ENCODE results near the gene CABCOCO1.

CABCOCO1 gene, protein sequence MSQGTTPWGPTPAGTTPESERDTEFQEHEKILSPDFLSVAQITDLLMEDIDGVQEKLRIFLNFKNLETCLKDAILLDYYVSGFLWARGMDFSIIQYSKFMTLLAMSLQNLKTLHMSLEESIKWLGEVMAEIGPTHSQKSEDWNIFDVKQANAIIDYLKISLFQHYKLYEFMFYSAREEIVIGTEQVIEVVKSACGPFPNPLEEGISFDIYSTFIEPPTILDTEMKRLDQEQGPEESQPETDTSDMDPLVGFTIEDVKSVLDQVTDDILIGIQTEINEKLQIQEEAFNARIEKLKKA

DNA sequence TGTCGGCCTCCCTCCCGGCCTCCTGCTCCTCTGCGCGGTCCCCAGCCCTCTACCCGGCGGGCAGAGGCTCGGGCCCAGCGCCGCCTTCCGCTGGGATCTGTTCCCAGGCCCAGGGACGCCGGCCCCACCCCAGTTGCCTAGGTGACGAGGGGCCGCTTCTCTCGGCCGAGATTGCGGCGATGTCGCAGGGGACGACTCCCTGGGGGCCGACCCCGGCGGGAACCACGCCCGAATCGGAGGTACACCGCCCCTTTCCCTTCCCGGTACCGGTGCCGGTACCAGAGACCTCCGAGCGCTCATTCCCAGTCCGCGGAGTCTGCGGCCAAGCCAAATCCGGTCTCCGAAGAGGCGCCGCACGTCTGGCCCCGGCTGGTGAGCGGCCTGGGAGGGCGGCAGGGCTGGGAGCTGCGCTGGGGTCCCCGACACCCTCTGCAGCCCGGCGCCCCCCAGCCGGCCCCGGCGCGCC lies at the start of gene CABCOCO1:
Gene CABCOCO1 (plus strand): TSS at position 136 of the 466 bp plus-strand sequence. CDS start 44 bp downstream, at position 180.
- in situ Hi-C loops (cut with HindIII; ENCODE audit: low sequenced_read_pairs) = no loop called here

DNA sequence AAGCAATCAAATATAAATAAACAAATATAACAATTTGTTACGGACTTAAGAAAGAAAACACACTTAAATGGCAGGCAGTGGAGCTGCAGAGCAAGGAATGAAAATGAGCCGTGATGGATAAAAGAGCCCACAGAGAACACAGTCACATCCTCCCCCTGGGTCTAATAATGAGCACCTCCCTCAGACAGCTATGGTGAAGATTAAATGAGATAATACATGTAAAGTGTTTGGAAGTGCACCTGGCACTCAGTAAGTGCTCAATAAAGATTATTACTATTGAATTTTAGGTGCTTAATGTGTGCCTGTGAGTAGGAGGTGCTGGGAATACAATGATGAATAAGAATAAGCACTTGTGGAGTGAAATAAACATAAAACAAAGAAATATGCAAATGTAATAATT lies 49.1 kb upstream of the CABCOCO1 start:
- in situ Hi-C loops (cut with HindIII; ENCODE audit: low sequenced_read_pairs) = no loop called here

DNA sequence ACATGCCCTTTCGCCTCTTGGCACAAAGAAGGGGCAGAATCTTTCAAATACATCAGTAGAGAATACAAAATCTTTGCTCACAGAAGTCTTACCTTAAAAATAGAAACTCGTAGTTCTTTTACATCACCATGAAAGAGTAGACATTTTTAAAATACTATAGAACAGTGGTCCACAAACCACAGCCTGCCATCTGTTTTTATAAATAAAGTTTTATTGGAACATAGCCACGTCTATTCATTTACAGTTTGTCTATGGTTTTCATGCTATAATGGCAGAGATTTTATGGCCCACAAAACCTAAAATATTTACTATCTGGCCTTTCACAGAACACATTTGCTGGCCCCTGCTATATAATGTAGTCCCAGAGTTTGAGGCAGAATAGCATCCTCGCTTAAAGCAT lies 46.1 kb upstream of the CABCOCO1 start:
- in situ Hi-C loops (cut with HindIII; ENCODE audit: low sequenced_read_pairs) = no loop called here

DNA sequence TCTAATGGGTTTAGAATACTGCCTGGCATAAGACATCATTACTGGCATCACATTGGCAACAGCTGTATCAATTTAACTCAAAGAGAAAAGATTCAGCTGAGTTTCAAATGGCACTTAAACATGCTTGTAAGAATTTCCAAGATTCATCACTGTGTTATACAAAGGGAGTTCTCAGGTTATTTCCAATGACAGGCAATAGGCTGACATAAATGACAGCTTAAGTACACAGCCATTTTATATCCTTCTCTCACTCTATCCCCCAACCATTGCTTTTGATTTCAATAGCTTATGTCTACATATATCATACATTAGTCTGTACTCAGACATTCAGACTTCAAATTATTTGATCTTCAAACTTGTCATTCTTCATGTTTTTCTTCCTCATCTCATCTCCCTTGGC lies 45.5 kb upstream of the CABCOCO1 start:
- in situ Hi-C loops (cut with HindIII; ENCODE audit: low sequenced_read_pairs) = no loop called here

DNA sequence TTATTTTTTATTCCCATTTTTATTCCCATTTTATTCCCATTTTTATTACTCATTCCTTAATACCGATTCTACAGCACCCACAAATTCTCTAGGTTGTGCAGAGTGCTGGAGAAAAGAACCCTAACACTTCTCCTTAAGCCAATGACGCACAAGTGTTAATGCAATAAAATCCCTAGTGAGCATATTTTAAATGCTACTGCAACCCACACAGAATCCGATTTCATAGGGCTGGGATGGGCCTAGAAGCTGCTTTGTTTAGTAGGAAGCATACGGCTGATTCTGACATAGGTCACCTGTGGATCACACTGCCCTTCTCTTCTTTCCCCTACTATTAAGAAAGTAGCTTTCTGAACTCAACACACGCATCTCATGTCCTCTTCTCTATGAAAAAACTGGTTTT lies 45.1 kb upstream of the CABCOCO1 start:
- in situ Hi-C loops (cut with HindIII; ENCODE audit: low sequenced_read_pairs) = no loop called here

DNA sequence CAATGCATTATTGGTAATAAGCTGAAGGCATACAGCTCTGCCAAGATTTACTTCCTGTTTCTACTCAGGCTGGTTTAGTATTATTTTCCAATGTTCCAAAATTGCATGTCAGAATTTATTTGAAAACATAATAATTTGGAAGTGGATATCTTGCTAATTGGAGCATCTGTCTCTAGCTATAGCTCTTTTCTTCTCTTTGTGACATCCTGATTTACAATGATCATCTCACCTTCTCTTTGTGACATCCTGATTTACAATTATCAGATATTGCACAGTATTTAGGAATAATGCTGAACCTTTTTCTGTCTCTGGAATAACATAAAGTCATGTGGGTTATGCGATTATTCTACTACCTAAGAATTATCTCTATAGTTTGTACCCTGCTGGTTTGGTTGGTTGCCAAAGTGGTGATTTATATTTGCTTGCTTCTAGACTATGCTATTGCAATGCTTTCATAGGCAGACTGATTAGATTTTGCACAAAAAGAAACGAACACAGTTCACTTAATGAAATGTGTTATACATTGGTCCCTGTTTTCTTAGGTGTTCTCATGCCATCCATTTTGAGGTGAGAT lies 44.3 kb upstream of the CABCOCO1 start:
- in situ Hi-C loops (cut with HindIII; ENCODE audit: low sequenced_read_pairs) = no loop called here

DNA sequence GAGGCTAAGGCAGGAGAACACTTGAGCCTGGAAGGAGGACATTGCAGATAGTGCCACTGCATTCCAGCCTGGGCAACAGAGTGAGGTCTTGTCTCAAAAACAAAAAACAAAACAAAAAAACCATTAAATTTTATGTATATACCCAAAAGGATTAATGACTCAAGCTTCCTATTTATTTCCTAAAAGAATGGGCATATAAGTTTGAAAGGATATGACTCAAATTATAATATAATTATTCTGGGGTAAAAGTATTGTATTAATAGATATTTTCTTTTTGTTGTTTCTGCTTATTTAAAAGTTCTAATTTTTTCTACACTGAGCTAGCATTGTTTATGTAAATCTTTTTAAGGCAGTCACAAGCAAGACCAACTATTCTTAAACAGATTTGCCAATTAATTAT lies 42.2 kb upstream of the CABCOCO1 start:
- in situ Hi-C loops (cut with HindIII; ENCODE audit: low sequenced_read_pairs) = no loop called here

DNA sequence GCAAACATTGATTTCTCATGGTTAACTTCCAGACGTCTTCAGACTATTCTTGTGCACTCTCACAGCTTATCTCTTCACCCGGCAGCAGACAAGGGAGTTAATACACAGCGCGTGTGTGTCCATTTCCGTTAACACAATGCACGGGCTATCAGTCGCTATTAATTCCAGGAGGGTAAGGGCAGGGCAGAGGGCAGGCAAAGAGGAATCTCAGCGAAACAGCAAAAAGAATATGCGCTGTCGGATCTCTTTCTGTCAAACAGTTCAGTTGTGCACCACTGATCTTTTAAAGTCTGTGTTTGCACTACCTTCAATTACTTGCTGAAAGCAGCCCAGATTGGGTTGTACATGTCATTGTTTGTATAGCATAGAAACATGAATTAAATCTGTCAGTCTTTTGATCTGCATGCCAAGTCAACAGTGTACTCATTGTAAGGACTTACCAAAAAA lies 41.1 kb upstream of the CABCOCO1 start:
- in situ Hi-C loops (cut with HindIII; ENCODE audit: low sequenced_read_pairs) = no loop called here

DNA sequence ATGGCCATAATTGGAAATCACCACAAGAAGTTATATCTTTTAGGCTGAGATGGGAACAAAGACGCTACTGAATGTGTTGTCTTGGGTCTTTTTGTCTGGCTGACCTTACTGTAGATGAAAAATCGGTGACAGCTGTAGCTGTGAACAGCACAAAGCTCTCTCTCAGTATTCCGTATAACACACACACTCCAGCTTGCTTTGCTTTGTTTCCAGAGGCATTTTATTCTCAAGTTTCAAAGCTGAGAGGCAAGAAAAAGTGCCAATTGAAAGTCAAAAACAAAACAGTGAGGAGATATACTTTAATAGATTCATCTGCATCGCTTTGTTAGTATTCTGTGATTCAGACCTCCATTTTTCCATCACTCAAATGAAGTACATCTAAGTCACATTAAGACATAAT lies 39.6 kb upstream of the CABCOCO1 start:
- in situ Hi-C loops (cut with HindIII; ENCODE audit: low sequenced_read_pairs) = no loop called here

DNA sequence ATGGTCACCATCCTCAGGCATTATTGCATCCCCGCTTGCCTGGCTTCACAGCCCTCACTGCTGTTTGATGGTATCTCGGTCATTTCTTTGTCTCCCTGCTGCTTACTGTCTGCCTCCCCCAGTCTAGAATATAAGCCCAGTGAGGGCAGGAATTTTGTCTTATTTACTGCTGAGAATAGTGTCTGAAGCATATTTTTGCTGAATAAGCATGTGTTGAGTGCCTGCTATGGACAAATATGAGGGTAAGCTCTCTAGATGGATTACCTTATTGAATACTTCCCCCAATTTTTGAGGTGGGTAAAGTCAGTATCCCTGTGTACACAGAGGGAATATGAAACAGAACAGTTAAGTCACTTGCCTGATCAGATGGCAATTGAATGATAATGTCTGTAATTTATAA lies 36.5 kb upstream of the CABCOCO1 start:
- in situ Hi-C loops (cut with HindIII; ENCODE audit: low sequenced_read_pairs) = no loop called here

DNA sequence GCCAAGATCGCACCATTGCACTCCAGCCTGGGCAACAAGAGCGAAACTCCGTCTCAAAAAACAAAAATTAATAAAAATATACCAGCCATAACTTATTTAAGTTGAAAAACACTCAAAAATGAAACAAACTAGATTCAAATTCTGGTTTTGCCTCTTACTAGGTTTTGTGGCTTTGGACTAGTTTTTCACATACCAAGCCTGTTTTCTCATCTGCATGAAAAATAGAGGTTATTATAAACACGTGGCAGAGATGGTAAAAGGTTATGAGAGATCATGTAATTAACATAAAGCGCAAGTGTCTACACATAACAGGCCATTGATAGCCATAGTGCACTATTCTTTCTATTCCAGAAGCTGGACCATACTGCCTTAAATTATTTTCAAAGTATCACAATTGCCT lies 35.5 kb upstream of the CABCOCO1 start:
- in situ Hi-C loops (cut with HindIII; ENCODE audit: low sequenced_read_pairs) = no loop called here

DNA sequence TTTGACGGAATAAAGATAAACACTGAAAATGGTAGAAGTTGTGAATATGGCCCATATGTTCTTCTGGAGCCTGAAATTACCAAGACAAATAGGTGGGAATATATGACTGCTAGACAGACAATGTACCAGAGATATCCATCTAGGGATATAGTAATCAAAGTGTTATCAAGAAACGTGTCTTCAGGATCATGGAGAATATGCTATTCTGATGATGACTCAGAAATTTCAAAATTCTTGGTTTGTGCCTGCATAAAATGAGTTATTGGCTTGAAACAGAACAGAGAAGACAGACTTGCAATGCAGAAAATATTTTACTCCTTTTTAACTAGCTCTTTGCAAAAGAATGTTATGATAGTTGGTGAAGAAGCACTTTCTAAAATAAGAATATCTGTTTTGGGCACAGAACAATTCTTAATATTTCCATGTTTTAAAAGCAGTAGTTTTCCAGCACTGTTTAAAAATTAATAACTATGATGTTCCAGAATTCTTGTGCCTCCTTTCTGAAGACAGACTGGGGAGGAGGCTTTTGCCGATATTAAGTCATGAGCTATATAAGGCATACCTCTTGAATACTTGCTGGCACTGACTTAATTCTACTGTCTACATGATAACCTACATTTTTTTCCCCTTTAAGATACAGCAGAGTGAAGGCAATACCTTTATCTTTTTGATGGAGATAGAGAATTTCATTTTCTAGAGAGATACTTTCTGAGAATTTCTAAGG lies 34.4 kb upstream of the CABCOCO1 start:
- in situ Hi-C loops (cut with HindIII; ENCODE audit: low sequenced_read_pairs) = no loop called here

DNA sequence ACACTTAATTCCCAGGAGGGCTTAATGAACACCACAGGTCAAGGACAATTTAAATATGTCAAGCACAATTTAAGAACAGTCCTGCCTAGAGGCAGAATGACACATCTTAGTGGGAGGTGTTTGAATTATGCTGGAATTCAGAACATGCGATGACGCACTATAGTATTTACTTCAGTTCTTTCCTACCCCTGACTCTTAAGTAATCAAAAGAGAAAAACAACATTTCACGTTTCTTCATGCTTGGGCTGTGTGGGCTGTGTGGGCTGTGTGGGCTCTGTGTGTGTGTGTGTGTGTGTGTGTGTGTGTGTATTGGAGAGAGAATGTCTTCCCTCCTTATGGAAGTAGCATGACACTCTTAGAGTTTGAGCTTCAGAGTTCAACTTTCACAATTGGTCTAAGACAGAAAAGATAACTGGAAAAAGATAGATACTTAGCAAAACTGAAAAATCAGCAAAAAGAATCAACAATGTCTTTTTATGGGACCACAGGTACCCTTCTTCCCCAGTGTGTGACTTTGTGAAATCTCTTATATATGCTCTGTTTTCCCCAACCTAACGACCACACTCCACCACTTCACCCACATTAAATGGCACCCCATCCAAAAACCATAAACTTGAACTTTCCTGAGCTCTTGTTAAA lies 33.7 kb upstream of the CABCOCO1 start:
- in situ Hi-C loops (cut with HindIII; ENCODE audit: low sequenced_read_pairs) = no loop called here

DNA sequence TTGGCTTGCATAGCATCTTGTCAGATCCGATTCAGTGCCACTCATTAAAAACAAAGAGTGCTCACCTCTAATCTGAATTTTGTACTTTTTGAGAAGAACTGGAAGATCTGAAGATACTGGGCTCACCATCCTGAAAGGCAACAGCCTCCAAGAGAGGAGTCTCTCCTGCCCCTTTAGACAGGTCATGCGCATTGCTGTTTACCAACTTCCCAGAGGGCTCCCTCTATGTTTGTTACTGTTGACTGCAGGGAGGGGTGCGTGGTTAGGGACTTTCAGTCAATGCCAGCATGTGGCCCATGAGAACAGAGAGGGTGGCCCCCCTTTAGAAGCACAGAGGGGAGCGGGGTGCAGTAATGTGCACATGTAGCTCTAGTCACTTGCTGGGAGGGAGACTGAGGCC lies 33.2 kb upstream of the CABCOCO1 start:
- in situ Hi-C loops (cut with HindIII; ENCODE audit: low sequenced_read_pairs) = no loop called here

DNA sequence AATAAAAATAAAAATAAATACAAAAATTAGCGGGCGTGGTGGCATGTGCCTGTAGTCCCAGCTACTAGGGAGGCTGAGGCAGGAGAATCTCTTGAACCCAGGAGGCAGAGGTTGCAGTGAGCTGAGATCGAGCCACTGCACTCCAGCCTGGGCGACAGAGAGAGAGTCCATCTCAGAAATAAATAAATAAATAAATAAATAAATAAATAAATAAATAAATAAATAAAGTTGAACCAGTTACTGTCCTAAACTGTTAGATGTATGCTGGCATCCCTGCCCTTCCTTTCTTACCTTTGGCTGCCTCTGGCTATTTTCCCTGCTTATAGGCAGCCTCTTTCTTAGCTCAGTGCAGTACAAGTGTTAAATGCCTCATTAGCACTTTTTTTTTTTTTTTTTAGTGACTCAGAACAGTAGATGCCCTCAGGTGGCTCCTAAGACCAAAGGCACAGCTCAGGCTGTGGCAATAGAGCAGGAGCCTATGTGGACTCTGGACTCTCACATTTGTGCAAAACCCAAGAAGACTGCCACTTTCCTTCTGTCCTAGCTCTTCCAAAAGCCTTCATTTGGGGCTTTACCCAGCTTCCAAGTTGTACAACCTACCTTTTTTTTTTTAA lies 30.6 kb upstream of the CABCOCO1 start:
- in situ Hi-C loops (cut with HindIII; ENCODE audit: low sequenced_read_pairs) = no loop called here

DNA sequence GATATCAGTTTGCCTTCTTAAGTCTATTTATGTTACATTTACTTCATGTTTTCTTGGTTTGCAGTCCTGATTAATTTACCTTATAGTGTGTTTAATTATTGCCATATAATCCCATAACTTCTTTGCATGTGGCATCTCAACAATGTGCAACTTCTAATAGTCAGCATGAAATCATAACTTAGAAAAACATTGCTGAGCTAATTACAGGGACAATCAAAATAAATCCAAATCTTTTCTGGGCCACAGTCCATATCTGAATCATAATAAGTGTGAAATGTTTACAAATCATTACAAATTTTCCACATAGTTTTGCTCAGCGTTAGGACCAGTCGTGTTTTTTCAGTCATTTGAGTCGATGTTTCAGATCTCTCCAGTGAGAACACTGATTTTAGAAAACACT lies 29.1 kb upstream of the CABCOCO1 start:
- in situ Hi-C loops (cut with HindIII; ENCODE audit: low sequenced_read_pairs) = no loop called here

DNA sequence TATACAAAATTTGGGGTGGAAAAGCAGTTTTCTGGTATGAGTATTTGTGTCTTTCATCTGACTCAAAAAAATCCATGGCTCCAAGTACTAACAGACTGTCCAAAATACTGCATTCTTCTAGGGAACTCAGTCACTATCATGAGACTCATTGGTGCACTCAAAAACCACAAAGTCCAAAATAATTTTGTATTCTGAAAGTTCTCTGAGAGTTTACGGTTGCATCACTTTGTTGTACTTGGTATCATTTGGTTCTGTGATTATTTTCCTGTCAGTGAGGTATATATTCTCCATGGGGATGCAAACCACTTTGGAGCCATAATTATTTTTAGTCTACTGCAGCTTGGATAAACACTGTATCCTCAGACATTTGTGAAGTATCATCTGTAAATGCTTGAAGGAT lies 28.0 kb upstream of the CABCOCO1 start:
- in situ Hi-C loops (cut with HindIII; ENCODE audit: low sequenced_read_pairs) = no loop called here

DNA sequence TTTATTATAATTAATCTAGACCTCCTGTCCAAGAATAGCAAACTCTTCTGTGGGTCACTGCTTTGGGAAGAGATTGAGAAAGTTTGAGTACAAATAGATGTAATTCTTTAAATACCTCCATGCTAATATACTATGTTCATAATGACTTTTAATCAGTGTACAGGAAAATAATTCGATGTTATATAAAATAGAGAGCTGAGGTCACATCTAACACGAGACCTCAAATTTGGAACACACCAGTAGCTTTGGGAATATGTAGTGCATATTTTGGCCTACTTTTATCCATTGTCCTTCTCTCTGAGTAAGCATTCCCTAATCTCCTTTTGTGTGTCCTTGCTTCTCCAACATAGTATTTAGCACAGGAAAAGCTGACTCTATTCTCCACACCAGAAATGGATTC lies 27.3 kb upstream of the CABCOCO1 start:
- in situ Hi-C loops (cut with HindIII; ENCODE audit: low sequenced_read_pairs) = no loop called here

DNA sequence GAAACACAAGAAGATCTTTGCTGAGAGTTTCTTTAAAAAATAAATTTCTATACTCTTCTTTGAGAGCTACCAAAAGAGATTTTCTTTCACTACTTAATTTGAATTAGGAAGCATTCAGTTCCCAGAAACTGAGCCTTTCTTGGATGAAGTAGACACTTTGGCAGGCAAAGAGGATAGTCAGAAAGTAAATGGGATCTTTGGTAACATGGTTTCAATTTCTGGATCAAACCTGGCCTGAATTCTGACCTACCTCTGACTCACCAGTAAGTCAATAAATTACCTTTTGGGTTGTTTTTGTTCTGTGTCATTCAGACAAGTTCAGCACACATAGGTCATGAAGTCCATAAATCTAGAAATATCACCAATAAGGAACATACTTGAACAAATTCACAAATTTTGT lies 26.8 kb upstream of the CABCOCO1 start:
- in situ Hi-C loops (cut with HindIII; ENCODE audit: low sequenced_read_pairs) = no loop called here

DNA sequence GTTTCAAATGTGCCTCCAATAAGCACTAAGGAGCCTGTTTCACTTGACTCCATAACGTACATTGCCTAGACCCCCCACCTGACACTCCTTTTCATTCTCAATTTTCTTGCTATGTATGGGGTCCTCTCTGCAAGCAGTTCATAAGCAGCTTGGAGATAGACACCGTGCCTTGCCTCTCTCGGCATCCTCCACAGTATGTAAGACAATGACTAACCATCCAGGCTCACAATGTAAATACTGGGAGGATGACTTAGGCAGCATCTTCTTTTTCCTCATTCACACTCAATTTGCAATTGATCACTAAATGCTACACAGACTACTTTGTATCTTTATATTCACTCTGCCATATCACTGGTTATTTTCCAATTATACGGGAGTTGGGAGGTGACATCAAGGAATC lies 22.8 kb upstream of the CABCOCO1 start:
- in situ Hi-C loops (cut with HindIII; ENCODE audit: low sequenced_read_pairs) = no loop called here

DNA sequence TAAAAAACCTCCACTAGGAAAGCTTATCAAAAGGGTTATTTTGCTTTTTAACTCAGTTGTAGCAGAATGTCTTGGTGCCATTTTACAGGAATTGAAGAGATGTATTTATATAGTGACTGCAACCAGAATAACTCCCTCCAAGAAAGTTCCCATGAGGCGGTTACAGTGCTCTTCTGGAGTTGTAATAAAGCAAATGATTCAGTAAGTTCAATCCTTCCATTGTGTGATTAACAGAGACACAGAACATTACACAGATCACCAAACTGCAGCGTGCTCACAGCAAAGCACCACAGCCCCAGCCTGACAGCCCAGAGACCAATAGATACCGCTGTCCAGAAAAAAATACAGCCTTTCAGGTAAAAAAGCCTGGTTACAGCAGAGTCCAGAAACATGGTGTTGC lies 21.9 kb upstream of the CABCOCO1 start:
- in situ Hi-C loops (cut with HindIII; ENCODE audit: low sequenced_read_pairs) = no loop called here

All from DLD1 (cell line).